ENCODE measurements around the gene NTHL1.
"Not testable (repeated sequence)": the region's sequence is repeated elsewhere in the genome, so short reads cannot be mapped to it uniquely, and the experiment has no call there.

NTHL1 gene

DNA sequence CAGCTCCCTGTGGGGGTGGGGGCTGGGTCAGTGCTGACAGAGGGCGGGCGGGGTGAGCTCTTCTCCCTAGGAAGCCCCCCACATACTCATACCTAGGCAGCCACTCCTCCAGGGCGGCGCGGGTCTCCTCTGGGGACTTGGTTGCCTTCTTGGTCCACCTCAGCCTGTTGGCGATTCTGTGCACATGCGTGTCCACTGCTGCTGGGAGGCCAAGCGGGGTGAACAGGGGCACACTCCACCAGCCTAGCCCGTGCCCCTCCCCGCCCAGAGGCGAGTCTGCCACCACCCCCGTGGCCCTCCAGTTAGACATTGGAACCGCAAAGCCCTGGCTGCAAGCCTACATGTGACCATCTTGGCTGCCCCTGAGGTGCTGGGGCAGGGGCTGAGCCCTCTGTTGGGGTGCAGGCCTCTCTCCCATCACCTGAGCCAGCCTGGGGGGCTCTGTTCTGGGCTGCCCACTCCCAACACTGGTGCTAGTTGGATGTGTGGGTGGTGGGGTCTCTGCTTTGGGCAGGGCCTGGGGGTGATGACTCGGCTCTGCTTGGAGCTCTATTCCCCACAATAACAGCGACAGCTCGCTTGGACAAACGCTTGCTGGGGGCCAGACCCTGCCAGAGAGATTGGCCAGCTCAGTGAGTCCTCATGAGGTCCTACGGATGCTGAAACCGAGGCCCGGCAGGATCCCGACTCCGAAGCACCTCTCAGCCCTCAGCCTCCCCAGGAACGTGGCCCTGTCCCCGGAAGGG is 7.4 kb downstream of the NTHL1 start:
- DNase-seq, result no peak

DNA sequence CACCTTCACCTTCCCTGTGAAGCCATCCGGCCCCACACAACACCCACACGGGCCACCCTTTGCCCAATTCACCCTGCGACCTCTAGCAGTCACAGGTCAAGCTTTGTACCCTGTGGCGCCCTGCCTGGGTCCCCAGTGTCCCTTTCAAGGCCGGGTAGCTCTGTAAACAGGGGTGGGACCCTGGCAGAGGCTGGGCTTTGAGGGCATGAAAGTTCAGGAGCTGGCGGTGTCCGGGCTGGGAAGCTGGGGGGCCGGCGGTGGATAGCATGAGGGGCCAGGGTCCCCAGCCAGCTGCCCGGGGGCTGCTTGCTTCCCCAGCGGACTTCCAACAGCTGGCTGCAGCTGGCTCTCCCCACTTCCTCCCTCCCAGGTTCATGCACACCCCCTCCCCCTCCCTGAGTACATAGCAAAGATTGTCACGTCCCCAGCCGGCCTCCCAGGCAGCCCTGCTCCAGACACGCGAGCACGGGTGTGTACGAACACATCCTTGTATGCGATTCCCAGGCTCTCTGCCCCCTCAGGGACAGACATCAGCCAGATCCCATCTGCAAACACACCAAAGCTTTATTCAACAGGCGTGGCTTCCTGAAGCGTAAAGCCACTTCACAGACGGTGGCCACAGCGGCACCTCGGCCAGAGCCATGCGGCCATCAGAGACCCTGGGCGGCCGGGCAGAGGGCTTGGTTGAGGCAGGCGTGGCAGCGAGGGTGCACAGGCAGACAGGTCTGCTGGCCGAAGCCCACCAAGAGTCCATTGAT is 8.2 kb downstream of the NTHL1 start:
- no peak for DNase-seq

GRCh38 chr16:2038382-2039231 is 9.0 kb downstream of the NTHL1 start:
- DNase-seq, result no peak

DNA sequence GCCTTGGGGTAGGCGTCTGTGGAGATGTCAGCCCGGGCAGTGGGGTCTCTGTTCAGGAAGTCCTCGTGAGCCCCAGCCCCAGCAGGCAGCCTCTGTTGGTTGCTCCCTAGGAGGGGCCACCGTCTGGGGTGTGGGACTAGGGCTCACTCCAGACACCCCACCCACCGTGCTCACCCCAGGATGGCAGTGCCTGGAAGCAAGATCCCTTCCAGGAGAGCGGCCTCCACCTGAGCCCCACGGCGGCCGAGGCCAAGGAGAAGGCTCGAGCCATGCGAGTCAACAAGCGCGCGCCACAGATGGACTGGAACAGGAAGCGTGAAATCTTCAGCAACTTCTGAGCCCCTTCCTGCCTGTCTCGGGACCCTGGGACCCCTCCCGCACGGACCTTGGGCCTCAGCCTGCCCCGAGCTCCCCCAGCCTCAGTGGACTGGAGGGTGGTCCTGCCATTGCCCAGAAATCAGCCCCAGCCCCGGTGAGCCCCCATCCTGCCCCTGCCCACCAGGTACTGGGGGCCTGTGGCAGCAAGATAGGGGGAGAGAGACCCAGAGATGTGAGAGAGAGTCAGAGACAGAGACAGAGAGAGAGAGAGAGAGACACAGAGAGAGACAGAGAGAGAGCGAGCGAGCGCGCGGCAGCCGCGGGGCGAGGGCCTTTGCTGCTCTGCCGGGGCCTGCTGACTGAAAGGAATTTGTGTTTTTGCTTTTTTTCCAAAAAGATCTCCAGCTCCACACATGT is 9.8 kb downstream of the NTHL1 start:
- no peak for DNase-seq

- no peak for DNase-seq
These were observed 10.5 kb downstream of the NTHL1 start for GRCh38 chr16:2037115-2037514.

- DNase-seq, result no peak
These were observed 11.3 kb downstream of the NTHL1 start for GRCh38 chr16:2036200-2036966.

DNA sequence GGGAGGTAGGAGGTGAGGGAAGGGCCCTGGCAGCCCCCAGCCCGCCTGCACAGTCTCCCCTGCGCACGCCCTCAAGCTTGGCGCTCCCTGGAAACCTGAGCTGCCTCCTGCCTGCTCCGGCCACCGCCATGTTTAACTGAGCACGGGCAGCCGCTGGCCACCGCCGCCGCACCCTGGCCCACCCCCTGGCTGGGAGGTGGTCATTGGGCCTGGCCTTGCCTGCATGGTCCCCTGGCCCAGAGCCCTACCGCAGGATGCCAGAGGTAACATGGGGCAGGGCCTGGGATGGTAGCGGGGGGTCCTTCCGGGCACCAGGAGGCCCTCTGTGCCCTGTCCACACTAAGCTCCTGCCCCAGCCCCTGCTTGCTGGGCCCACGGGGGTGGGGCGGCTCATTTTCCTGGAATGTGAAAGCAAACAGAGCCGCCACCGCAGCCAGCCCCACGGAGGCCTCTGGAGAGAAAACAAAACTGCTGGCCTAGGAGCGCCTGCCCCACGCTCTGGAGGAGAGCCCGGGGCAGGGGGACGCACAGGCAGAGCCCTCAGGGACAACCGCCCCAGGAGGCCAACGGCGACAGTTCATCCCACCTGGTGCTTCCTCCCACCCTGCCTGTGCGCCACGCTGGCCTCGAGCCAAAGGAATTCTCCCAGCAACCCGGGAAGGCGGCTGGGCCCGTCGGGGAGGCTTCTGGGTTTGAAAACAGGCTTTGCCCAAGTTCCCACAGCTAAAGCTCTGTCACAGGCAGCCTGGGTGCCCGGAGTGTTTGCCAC is 12.0 kb downstream of the NTHL1 start:
- no peak for DNase-seq

DNA sequence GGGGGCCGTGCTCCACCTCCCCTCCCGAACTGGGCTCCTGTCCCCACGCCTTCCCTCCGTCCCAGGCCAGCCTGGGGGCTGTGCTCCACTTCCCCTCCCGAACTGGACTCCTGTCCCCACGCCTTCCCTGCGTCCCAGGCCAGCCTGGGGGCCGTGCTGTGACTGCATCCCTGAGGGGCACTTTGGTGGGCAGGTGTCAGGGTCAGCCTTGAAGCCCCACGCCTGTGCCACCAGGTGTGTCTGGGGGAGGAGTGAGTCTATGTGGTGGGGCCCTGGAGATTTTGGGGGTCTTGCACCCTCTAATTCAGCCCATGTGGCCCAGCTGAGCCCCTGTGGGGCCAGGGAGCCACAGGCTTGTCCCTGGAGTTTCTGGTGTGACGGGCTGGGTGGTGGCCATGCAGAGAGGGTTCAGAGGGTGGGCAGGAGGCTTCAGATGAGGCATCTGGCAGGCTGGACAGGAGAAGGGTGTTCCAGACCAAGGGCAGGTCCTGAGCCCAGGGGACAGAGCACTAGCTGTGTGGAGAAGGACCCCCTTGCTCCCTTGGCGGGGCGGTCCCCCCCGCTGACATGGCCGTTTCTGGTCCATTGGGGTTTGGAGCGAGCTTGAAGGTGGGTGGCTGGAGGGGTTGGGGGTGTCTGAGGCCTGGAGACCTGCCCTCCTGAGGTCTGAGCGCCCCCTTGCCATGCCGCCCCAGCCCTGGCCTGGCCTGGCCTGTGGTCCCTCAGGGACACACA is 12.8 kb downstream of the NTHL1 start:
- DNase-seq, result no peak

- not testable (repeated sequence) for DNase-seq
These were observed 13.5 kb downstream of the NTHL1 start for GRCh38 chr16:2033909-2034695.

- no peak for DNase-seq
These were observed 14.4 kb downstream of the NTHL1 start for GRCh38 chr16:2033057-2033908.

GRCh38 chr16:2032285-2033056 is 15.2 kb downstream of the NTHL1 start:
- no peak for DNase-seq

GRCh38 chr16:2031081-2031577 is 16.5 kb downstream of the NTHL1 start:
- no peak for DNase-seq

GRCh38 chr16:2030036-2030435 is 17.6 kb downstream of the NTHL1 start:
- no peak for DNase-seq

- DNase-seq, result no peak
These were observed 18.3 kb downstream of the NTHL1 start for GRCh38 chr16:2029350-2029749.

DNA sequence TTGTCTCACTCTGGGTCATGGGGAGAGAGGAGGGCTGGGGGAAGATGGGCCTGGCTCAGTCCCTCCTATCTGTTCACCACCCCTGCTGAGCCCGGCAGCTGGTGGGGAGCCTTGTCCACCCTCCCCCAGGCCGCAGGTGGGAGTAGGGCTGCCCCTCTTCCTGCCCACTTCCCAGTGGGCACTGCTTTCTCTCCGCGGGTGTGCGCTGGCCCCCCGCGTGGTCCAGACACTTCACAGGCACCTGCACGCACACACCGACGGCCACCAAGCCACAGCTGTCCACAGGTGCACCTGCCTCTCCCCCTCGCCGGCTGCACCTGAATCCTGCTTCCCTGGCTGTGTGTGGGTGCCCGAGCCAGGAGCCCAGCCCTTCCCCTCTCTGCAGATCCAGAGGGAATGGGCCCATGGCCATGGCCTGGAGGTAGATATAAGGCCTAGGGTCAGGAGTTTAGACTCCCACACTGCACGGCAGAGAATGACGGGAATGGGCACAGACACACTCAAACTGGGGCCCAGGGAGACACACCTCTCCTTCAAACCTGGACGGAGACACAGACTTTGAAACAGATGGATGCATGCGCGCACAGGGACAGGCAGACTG is 18.9 kb downstream of the NTHL1 start:
- no peak for DNase-seq

DNA sequence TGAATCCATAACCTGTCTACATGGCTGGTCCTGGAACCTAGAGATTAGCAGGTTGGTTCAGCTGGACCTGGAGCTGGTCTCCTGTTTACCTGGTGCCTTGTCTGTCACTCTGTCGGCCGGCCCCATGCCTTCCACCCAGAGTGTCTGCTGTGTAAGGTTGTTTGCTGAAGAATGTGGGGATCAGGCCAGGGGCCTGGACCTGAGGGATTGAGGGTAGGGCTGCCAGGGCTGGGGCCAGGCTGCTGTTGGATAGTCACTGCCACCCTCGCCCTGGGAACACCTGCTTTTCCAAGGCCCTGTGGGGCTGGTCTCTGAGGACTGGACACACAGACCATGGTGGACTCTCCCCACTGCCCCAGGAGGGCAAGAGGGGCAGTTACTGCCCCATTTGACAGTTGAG is 19.5 kb downstream of the NTHL1 start:
- no peak for DNase-seq

Measured in central memory CD4-positive, alpha-beta T cell (primary cell).